GM23248 (cell line): ENCODE results near the gene ADAMTSL3.

ENCODE experiments used
- EZH2 ChIP-seq: fragments of 200-600 bp; sonication (generic); IDR thresholded peaks from 2 replicates; pipeline ENCODE4 v1.6.1; 2018; ENCODE audit warnings: antibody characterized with exemption, mild to moderate bottlenecking; ENCODE audit not compliant: insufficient read depth, poor library complexity, severe bottlenecking
- EZH2phosphoT487 ChIP-seq: fragments of 200-600 bp; sonication (generic); IDR thresholded peaks from 2 replicates; pipeline ENCODE4 v1.6.1; 2018; ENCODE audit warnings: antibody characterized with exemption, moderate library complexity, mild to moderate bottlenecking, low read depth; ENCODE audit not compliant: insufficient read depth

GRCh38 chr15:83654379-83655236 is 685 bp downstream of the ADAMTSL3 start:
- TF ChIP-seq EZH2phosphoT487, result no peak
- TF ChIP-seq EZH2, result peak; percentile 43
